GM12891 (cell line): ENCODE data around the gene TERB1.

Experiments used
- PAX5 ChIP-seq: IDR thresholded peaks from 2 replicates; pipeline ENCODE4 v1.6.1; 2011; ENCODE audit warnings: low read length, moderate library complexity, mild to moderate bottlenecking; ENCODE audit not compliant: insufficient read depth, severe bottlenecking
- POLR2A ChIP-seq: IDR thresholded peaks from 2 replicates; pipeline ENCODE4 v1.6.1; 2011; ENCODE audit warnings: low read depth, low read length, control low read depth
- POLR2AphosphoS5 ChIP-seq: IDR thresholded peaks from 2 replicates; pipeline ENCODE4 v1.6.1; 2011; ENCODE audit warnings: low read depth, low read length, control low read depth

- TF ChIP-seq POLR2AphosphoS5, result no peak
- TF ChIP-seq POLR2A, result no peak
- no peak for TF ChIP-seq PAX5
Measured at GRCh38 chr16:66842765-66843164, 41.4 kb upstream of the TERB1 start.
